HepG2 (cell line): ENCODE results near the gene RABL6. TPM values are rescaled to one million over a fixed set of nuclear protein-coding genes. Genes with fewer than 3 reads are reported as not detected.

Experiments
- ATF4 ChIP-seq, 2 experiments: fragments of 450-650 bp in 1 of 2; sonication (generic) in 1 of 2; formaldehyde crosslinking; IDR thresholded peaks; 2 replicates each; pipeline versions ENCODE4 v1.5.0 to v1.8.0; 2020 to 2022; ENCODE audit warnings: mild to moderate bottlenecking in 1 of 2, missing genetic modification reagents in 1 of 2
- HMGXB4 ChIP-seq, 2 experiments: sonication (generic) in 1 of 2; formaldehyde crosslinking in 1 of 2; IDR thresholded peaks; 2 replicates each; pipeline versions ENCODE4 v1.4.0 to v1.6.1; 2018 to 2020; ENCODE audit warnings: missing genetic modification reagents in 2 of 2, borderline replicate concordance in 1 of 2, low read depth in 1 of 2, mild to moderate bottlenecking in 1 of 2, missing biosample characterization in 1 of 2
- IRF9 ChIP-seq: sonication (generic); formaldehyde crosslinking; IDR thresholded peaks from 2 replicates; pipeline ENCODE4 v1.8.0; 2022; ENCODE audit warnings: missing genetic modification reagents, mild to moderate bottlenecking, borderline replicate concordance
- MTERF4 ChIP-seq: sonication (generic); formaldehyde crosslinking; IDR thresholded peaks from 2 replicates; pipeline ENCODE4 v1.8.0; 2023; ENCODE audit warnings: mild to moderate bottlenecking, missing genetic modification reagents
- MYC ChIP-seq: sonication (generic); formaldehyde crosslinking; IDR thresholded peaks from 2 replicates; pipeline ENCODE4 v1.9.0; 2021; ENCODE audit warnings: missing genetic modification reagents, borderline replicate concordance
- RBFOX2 ChIP-seq: fragments of 200-400 bp; formaldehyde crosslinking; IDR thresholded peaks from 2 replicates; pipeline ENCODE4 v1.6.1; 2017; ENCODE audit warnings: low read depth, mild to moderate bottlenecking, low read length
- RXRB ChIP-seq: IDR thresholded peaks from 2 replicates; pipeline ENCODE4 v1.6.1; 2016; ENCODE audit warnings: borderline replicate concordance, missing genetic modification reagents, missing compliant biosample characterization
- SPEN ChIP-seq: sonication (generic); formaldehyde crosslinking; IDR thresholded peaks from 2 replicates; pipeline ENCODE4 v1.5.1; 2020; ENCODE audit warnings: low read depth, mild to moderate bottlenecking, missing genetic modification reagents
- ZBTB8A ChIP-seq: sonication (generic); formaldehyde crosslinking; IDR thresholded peaks from 2 replicates; pipeline ENCODE4 v1.4.0; 2020; ENCODE audit warnings: mild to moderate bottlenecking, low read depth, missing genetic modification reagents, borderline replicate concordance
- ZC3H13 ChIP-seq: sonication (generic); formaldehyde crosslinking; IDR thresholded peaks from 2 replicates; pipeline ENCODE4 v1.8.1; 2023; ENCODE audit warnings: mild to moderate bottlenecking, missing genetic modification reagents, moderate library complexity
- ZNF407 ChIP-seq: sonication (generic); formaldehyde crosslinking; IDR thresholded peaks from one replicate; pipeline ENCODE4 v1.5.1; 2020; ENCODE audit warnings: mild to moderate bottlenecking, missing genetic modification reagents; ENCODE audit errors: not compliant biosample characterization
- ZSCAN30 ChIP-seq: sonication (generic); formaldehyde crosslinking; IDR thresholded peaks from 2 replicates; pipeline ENCODE4 v1.5.0; 2020; ENCODE audit warnings: mild to moderate bottlenecking, missing genetic modification reagents
- polyA plus RNA-seq, 8 experiments: library from polyadenylated mRNA; depleted of rRNA in 3 of 8; stranded (reverse) in 7 of 8; unstranded in 1 of 8; fragments of >200 nt; fragmentation: Illumina TruSeq in 4 of 8; extraction: Trizol in 4 of 8; gene quantifications; 2 replicates each; pipeline versions ENCODE4 v1.2.1 to v1.2.3, GENCODE V29; 2011 to 2016; ENCODE audit warnings: low read depth in 4 of 8, missing spikeins in 1 of 8, mixed read lengths in 1 of 8; ENCODE audit not compliant: insufficient read depth in 1 of 8
- total RNA-seq, 5 experiments: library from RNA; depleted of rRNA; stranded (reverse); fragments of >200 nt; fragmentation: Illumina TruSeq; extraction: Trizol; gene quantifications; 2 replicates each; pipeline ENCODE4 v1.2.3, GENCODE V29; 2016; ENCODE audit warnings: low read depth in 1 of 5

RABL6 gene
- total and polyA plus RNA-seq, 2 of the 13 experiments (the other 11 are each of a cell fraction or from before 2014, with no cell fraction given): 81.5 to 125 TPM

- TF ChIP-seq MYC (CRISPR knock-in tag) (peak; percentile 65; the same call in 1 of the 2 replicates), ATF4 (CRISPR knock-in tag; IDR thresholded peaks at IDR 0.05) (no peak), MTERF4 (CRISPR knock-in tag) (peak; percentile 77; the same call in 1 of the 2 replicates), RBFOX2 (peak; percentile 15; the same call in 1 of the 2 replicates), ZBTB8A (CRISPR knock-in tag) (no peak), IRF9 (CRISPR knock-in tag) (peak; percentile 25; the same call in 1 of the 2 replicates), ZSCAN30 (CRISPR knock-in tag) (no peak), RXRB (CRISPR knock-in tag) (0 out of 2 replicates have a peak, but pooled peaks have one; percentile 9), SPEN (CRISPR knock-in tag) (no peak; the same call in 1 of the 2 replicates), ZC3H13 (0 out of 2 replicates have a peak, but pooled peaks have one; percentile 65), HMGXB4 (CRISPR knock-in tag; IDR thresholded peaks at IDR 0.05; ENCODE audit: borderline replicate concordance in 1 of 2, low read depth in 1 of 2) (peak in 1 of 2 experiments; percentile 81; a peak in 2 of 4 replicates), ZNF407 (CRISPR knock-in tag) (peak; percentile 20)
Observed at GRCh38 chr9:136886610-136887597, 79.2 kb downstream of the RABL6 start (continued).
